ENCODE results near the gene LEFTY2.
"Not testable (repeated sequence)": the region's sequence is repeated elsewhere in the genome, so short reads cannot be mapped to it uniquely, and the experiment has no call there.

Gene LEFTY2

DNA sequence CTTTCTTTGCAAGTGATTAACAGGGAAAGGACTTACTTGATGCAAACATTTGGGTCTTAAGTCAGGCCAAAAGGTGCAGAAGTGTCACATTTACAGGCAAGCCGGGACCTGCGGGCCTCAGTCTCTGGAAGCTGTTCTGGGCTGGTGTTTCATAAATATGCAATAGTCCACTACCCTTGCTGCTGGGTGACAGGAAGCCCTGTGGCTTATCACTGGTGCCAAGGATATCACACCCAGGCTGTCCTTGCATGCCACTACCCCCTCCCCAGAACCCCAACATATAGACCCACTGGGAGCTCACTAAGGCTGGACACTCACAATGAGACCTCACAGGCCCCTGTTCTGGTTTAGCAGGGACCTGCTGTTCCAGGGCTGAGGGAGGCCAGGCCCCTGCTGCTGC, 3.4 kb upstream of the LEFTY2 start:
- no peak overlapping the region for H3K4me3 ChIP-seq (ENCODE audit: control insufficient read depth, low read depth, low read length)
- TF ChIP-seq, protein P1, sequence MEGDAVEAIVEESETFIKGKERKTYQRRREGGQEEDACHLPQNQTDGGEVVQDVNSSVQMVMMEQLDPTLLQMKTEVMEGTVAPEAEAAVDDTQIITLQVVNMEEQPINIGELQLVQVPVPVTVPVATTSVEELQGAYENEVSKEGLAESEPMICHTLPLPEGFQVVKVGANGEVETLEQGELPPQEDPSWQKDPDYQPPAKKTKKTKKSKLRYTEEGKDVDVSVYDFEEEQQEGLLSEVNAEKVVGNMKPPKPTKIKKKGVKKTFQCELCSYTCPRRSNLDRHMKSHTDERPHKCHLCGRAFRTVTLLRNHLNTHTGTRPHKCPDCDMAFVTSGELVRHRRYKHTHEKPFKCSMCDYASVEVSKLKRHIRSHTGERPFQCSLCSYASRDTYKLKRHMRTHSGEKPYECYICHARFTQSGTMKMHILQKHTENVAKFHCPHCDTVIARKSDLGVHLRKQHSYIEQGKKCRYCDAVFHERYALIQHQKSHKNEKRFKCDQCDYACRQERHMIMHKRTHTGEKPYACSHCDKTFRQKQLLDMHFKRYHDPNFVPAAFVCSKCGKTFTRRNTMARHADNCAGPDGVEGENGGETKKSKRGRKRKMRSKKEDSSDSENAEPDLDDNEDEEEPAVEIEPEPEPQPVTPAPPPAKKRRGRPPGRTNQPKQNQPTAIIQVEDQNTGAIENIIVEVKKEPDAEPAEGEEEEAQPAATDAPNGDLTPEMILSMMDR (IDR thresholded peaks at IDR 0.05; ENCODE audit: control insufficient read depth, insufficient read depth, low read depth, low read length, missing control alignments): no peak
- no peak for DNase-seq (ENCODE audit: low read depth)

DNA sequence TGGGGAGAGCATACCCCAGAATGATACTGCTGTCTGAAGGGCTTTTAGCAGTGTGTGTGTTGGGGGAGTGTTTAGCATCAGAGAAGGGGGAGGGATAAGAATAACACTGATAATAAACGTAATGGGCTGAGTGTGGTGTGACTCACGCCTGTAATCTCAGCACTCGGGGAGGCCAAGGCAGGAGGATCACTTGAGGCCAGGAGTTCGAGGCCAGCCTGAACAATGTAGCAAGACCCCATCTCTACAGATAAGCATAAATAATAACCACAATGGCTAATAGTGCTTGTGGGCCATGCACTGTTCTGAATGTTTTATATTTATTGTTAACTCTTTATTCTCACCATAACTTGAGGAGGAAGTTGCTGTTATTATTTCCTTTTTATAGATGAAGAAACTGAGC, 2.6 kb upstream of the LEFTY2 start:
- H3K4me3 ChIP-seq (ENCODE audit: control insufficient read depth, low read depth, low read length): no peak overlapping the region
- TF ChIP-seq, protein P1 (IDR thresholded peaks at IDR 0.05; ENCODE audit: control insufficient read depth, insufficient read depth, low read depth, low read length, missing control alignments): no peak
- DNase-seq (ENCODE audit: low read depth): no peak

DNA sequence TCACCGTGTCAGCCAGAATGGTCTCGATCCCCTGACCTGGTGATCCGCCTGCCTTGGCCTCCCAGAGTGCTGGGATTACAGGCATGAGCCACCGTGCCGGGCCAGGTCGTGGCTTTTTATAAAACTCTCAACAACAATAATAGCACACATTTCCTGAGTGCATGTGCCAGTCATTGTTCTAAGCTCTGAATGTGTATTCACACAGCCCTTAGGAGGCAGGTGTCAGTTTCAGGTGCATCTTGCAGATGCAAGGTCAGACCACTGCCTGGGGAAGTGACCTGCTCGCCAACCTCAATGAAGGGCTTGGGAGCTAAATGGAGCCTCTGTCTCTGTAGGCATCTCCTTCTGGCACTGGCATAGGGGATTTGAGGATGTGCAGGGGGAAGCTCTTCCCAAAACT, 1.6 kb upstream of the LEFTY2 start:
- H3K4me3 ChIP-seq (ENCODE audit: control insufficient read depth, low read depth, low read length): no peak overlapping the region
- TF ChIP-seq, protein P1 (IDR thresholded peaks at IDR 0.05; ENCODE audit: control insufficient read depth, insufficient read depth, low read depth, low read length, missing control alignments): no peak
- no peak for DNase-seq (ENCODE audit: low read depth)

DNA sequence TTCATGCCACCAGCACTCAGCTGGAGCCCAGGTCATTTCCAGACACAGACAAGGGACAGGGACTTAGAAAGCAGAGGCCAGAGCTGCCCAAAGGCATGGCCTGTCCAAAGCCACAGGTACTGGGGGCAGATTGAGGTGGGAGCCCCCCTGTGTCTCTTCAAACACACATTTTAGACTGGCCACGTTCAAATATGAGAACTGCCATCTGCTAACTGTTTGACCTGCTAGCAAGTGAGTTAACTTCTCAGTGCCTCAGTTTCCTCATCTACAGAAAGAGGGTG, 862 bp upstream of the LEFTY2 start:
- TF ChIP-seq, protein P1 (IDR thresholded peaks at IDR 0.05; ENCODE audit: control insufficient read depth, insufficient read depth, low read depth, low read length, missing control alignments): no peak
- no peak for DNase-seq (ENCODE audit: low read depth)
- H3K4me3 ChIP-seq (ENCODE audit: control insufficient read depth, low read depth, low read length): no peak overlapping the region

DNA sequence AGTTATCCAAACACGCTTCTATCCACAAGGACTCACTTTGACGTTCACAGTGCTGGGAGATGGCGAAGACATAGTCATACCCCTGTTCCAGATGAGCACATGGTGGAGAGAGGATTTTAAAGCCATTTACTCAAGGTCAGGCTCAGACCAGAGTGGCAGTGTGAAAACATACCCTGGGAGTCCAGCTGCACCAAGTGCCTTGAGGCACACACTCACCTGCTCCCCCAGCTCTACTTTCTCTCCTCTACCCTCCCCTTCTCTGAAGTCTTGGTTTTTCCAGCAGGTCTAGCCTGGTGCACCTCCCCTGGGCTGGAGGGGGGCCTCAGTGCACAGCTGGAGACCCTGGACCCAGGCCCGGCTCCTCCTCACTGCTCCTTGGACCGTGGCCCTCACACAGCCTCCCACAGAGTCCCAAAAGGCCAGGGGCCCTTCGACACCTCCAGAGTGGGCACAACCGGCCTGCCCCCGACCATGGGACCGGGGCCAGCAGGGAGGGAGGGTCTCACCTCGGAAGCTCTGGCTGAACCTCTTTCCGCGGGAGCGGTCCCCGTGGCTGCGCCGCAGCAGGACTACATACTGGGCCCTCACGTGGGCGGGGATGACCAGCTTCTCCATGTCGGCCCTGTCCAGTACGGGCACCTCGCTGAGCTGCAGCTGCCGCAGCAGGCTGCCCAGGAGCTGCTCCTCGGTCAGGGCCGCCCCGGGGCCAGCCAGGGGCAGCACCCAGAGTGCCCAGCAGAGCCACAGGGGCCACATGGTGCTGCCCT, 452 bp downstream of the LEFTY2 start:
- TF ChIP-seq, protein P1 (IDR thresholded peaks at IDR 0.05; ENCODE audit: control insufficient read depth, insufficient read depth, low read depth, low read length, missing control alignments): no peak
- no peak for DNase-seq (ENCODE audit: low read depth)
- no peak overlapping the region for H3K4me3 ChIP-seq (ENCODE audit: control insufficient read depth, low read depth, low read length)

DNA sequence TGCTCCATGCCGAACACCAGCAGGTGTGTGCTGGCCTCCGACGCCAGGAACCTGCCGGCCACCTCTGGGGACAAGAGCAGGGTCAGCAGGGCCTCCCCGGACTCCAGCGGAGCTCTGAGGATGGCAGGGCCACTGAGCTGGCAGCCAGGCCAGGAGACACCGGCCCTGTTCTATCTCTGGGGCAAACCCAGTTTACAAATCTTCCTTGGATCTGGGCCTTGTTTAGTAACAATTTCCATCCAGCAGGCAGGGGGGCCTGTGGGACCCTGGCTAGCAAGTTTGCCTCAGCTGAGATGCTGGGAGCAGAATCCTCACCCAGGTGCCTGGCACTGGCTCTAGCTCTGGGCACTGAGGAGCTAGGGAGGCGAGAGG, 1.1 kb downstream of the LEFTY2 start:
- H3K4me3 ChIP-seq (ENCODE audit: control insufficient read depth, low read depth, low read length); DNase-seq (ENCODE audit: low read depth): not testable (repeated sequence)

DNA sequence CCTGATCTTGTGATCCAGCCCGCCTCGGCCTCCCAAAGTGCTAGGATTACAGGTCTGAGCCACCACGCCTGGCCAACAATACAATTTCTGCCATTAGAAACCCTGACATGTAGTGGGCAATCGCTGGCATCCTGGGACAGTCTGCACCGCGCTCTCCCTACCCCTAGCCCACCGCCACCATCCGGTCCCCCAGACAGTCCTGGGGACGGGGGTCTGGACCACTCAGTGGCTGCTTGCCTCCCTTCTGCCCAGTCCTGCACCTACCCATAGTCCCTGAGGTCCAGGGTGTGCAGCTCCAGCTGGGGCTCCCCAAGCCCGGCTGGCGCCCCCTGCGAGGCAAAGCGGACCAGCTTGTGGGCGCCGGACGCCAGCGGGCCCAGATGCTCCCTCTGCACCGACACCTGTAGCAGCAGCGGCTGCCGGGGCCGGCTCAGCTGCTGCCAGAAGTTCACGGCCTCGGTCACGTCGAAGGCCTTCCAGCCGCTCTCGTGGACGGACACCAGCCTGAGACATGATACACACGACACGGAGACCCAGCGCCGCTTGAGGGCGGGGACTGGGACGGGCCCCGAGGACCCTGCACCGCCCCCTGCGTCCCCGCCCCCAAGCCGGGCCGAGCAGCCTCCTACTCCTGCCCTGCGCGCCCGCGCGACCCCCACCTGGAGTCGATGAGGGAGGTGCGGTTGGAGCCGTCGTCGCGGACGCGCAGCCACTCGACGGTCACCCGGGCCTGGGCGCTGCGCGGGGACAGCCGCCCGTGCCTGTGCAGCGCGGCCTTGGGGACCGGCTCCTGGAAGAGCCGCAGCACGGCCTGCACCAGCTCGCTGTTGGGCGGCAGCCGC, 1.7 kb downstream of the LEFTY2 start:
- H3K4me3 ChIP-seq (ENCODE audit: control insufficient read depth, low read depth, low read length): not testable (repeated sequence)

More for the DNA sequence above, 1.7 kb downstream of the LEFTY2 start:
- not testable (repeated sequence) for DNase-seq (ENCODE audit: low read depth)
